Panc1 (cell line): ENCODE results near the gene BBIP1.

ENCODE experiments used
- CTCF ChIP-seq: fragments of 450-650 bp; IDR thresholded peaks from 2 replicates; pipeline ENCODE4 v1.5.1; 2017; ENCODE audit warnings: mild to moderate bottlenecking
- POLR2AphosphoS5 ChIP-seq: IDR thresholded peaks from 2 replicates; pipeline ENCODE4 v1.6.1; 2012; ENCODE audit warnings: mild to moderate bottlenecking, low read depth, low read length, moderate library complexity
- REST ChIP-seq, 2 experiments: IDR thresholded peaks; 2 replicates each; pipeline ENCODE4 v1.6.1; 2011 to 2012; ENCODE audit warnings: low read depth in 2 of 2, control low read depth in 1 of 2, low read length in 1 of 2, mild to moderate bottlenecking in 1 of 2, moderate library complexity in 1 of 2; ENCODE audit not compliant: insufficient read depth in 1 of 2
- TCF7L2 ChIP-seq: IDR thresholded peaks from 2 replicates; pipeline ENCODE4 v1.6.1; 2011; ENCODE audit warnings: mild to moderate bottlenecking, low read depth, low read length, inconsistent platforms

GRCh38 chr10:110963162-110963561 is 44.2 kb upstream of the BBIP1 start:
- TF ChIP-seq TCF7L2, result no peak
- no peak for TF ChIP-seq CTCF
- TF ChIP-seq REST (IDR thresholded peaks at IDR 0.05; ENCODE audit: insufficient read depth in 1 of 2, low read depth in 2 of 2, low read length in 1 of 2), result no peak
- no peak for TF ChIP-seq POLR2AphosphoS5
